ENCODE results near the gene HOXB7. TPM values are rescaled to one million over a fixed set of nuclear protein-coding genes. Genes with fewer than 3 reads are reported as not detected.

HOXB7 gene
- total and polyA plus RNA-seq, 4 donors: 0.08 to 0.31 (median 0.27) TPM

GRCh38 chr17:48636177-48637018 lies 25.6 kb upstream of the HOXB7 start:
- Histone ChIP-seq H3K9me3 (ENCODE audit: control insufficient read depth in 4 of 4, low read length in 3 of 4) (no peaks in the 10 kb centered on the region), H3K36me3 (ENCODE audit: control insufficient read depth in 4 of 4, insufficient read depth in 3 of 4, low read depth in 1 of 4, low read length in 3 of 4) (no peaks in the 10 kb centered on the region), H3K27ac (ENCODE audit: low read depth in 1 of 2, low read length in 2 of 2) (no peak overlapping the region), H3K4me1 (ENCODE audit: control insufficient read depth in 4 of 4, insufficient read depth in 4 of 4, low read length in 3 of 4) (peaks cover 0 to 3% (median 0%) of the 10 kb centered on the region in 4 donors), H3K4me3 (ENCODE audit: low read depth in 1 of 3, low read length in 3 of 3) (no peak overlapping the region), H3K9ac (ENCODE audit: low read depth in 1 of 2, low read length in 2 of 2) (no peak overlapping the region), H3K27me3 (ENCODE audit: control insufficient read depth in 4 of 4, insufficient read depth in 4 of 4, low read length in 3 of 4) (peaks cover 19 to 60% (median 32%) of the 10 kb centered on the region in 4 donors)
- TF ChIP-seq, protein P1, sequence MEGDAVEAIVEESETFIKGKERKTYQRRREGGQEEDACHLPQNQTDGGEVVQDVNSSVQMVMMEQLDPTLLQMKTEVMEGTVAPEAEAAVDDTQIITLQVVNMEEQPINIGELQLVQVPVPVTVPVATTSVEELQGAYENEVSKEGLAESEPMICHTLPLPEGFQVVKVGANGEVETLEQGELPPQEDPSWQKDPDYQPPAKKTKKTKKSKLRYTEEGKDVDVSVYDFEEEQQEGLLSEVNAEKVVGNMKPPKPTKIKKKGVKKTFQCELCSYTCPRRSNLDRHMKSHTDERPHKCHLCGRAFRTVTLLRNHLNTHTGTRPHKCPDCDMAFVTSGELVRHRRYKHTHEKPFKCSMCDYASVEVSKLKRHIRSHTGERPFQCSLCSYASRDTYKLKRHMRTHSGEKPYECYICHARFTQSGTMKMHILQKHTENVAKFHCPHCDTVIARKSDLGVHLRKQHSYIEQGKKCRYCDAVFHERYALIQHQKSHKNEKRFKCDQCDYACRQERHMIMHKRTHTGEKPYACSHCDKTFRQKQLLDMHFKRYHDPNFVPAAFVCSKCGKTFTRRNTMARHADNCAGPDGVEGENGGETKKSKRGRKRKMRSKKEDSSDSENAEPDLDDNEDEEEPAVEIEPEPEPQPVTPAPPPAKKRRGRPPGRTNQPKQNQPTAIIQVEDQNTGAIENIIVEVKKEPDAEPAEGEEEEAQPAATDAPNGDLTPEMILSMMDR (IDR thresholded peaks at IDR 0.05; ENCODE audit: low read depth, low read length, missing input control): peak; percentile 20
- TF ChIP-seq TAF1 (conservative IDR thresholded peaks at IDR 0.05): no peak
- WGBS: 6% methylated on average over 39 of the region's 39 CpGs
- DNase-seq (ENCODE audit: low spot score): peak; percentile 70

GRCh38 chr17:48634493-48635208 lies 23.8 kb upstream of the HOXB7 start:
- Histone ChIP-seq H3K27me3 (ENCODE audit: control insufficient read depth in 4 of 4, insufficient read depth in 4 of 4, low read length in 3 of 4) (peaks cover 17 to 52% (median 32%) of the 10 kb centered on the region in 4 donors), H3K4me3 (ENCODE audit: low read depth in 1 of 3, low read length in 3 of 3) (no peak overlapping the region), H3K9ac (ENCODE audit: low read depth in 1 of 2, low read length in 2 of 2) (no peak overlapping the region), H3K36me3 (ENCODE audit: control insufficient read depth in 4 of 4, insufficient read depth in 3 of 4, low read depth in 1 of 4, low read length in 3 of 4) (no peaks in the 10 kb centered on the region), H3K27ac (ENCODE audit: low read depth in 1 of 2, low read length in 2 of 2) (no peak overlapping the region), H3K9me3 (ENCODE audit: control insufficient read depth in 4 of 4, low read length in 3 of 4) (no peaks in the 10 kb centered on the region), H3K4me1 (ENCODE audit: control insufficient read depth in 4 of 4, insufficient read depth in 4 of 4, low read length in 3 of 4) (peaks cover 0 to 3% (median 0%) of the 10 kb centered on the region in 4 donors)
- TF ChIP-seq, protein P2, sequence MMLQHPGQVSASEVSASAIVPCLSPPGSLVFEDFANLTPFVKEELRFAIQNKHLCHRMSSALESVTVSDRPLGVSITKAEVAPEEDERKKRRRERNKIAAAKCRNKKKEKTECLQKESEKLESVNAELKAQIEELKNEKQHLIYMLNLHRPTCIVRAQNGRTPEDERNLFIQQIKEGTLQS (IDR thresholded peaks at IDR 0.05): no peak
- TF ChIP-seq YY1 (IDR thresholded peaks at IDR 0.05) (no peak), FOXA2 (IDR thresholded peaks at IDR 0.05) (no peak), RAD21 (IDR thresholded peaks at IDR 0.05) (no peak), EGR1 (IDR thresholded peaks at IDR 0.05; ENCODE audit: low read depth in 2 of 2) (no peak), RXRA (IDR thresholded peaks at IDR 0.05) (no peak), FOXA1 (IDR thresholded peaks at IDR 0.05) (no peak), HNF4A (conservative IDR thresholded peaks at IDR 0.05) (no peak), JUND (IDR thresholded peaks at IDR 0.05) (no peak), REST (IDR thresholded peaks at IDR 0.05) (no peak), TAF1 (conservative IDR thresholded peaks at IDR 0.05) (no peak), NR2F2 (IDR thresholded peaks at IDR 0.05) (no peak), GABPA (IDR thresholded peaks at IDR 0.05 in 1 of 2, conservative IDR thresholded peaks at IDR 0.05 in 1 of 2) (no peak), SP1 (IDR thresholded peaks at IDR 0.05) (no peak)
- TF ChIP-seq, protein P3, sequence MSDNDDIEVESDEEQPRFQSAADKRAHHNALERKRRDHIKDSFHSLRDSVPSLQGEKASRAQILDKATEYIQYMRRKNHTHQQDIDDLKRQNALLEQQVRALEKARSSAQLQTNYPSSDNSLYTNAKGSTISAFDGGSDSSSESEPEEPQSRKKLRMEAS (IDR thresholded peaks at IDR 0.05): no peak
- TF ChIP-seq, protein P4, sequence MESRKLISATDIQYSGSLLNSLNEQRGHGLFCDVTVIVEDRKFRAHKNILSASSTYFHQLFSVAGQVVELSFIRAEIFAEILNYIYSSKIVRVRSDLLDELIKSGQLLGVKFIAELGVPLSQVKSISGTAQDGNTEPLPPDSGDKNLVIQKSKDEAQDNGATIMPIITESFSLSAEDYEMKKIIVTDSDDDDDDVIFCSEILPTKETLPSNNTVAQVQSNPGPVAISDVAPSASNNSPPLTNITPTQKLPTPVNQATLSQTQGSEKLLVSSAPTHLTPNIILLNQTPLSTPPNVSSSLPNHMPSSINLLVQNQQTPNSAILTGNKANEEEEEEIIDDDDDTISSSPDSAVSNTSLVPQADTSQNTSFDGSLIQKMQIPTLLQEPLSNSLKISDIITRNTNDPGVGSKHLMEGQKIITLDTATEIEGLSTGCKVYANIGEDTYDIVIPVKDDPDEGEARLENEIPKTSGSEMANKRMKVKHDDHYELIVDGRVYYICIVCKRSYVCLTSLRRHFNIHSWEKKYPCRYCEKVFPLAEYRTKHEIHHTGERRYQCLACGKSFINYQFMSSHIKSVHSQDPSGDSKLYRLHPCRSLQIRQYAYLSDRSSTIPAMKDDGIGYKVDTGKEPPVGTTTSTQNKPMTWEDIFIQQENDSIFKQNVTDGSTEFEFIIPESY (IDR thresholded peaks at IDR 0.05): no peak
- TF ChIP-seq, protein P1 (IDR thresholded peaks at IDR 0.05; ENCODE audit: low read depth, low read length, missing input control): no peak
- DNase-seq (ENCODE audit: low spot score): no peak
- WGBS: 26% methylated on average over 20 of the region's 20 CpGs

All from liver (tissue), 9 donors.